ENCODE measurements around the gene AFF1. TPM values are rescaled to one million over a fixed set of nuclear protein-coding genes. Genes with fewer than 3 reads are reported as not detected.
A peak's percentile ranks its signal among the peaks of the same experiment; 100 is the strongest.

Gene AFF1
- total RNA-seq, 3 donors from 2014 or later (not counting 1 experiment from before 2014, with no cell fraction given), result 87.9 to 93.4 (median 91.7) TPM

DNA sequence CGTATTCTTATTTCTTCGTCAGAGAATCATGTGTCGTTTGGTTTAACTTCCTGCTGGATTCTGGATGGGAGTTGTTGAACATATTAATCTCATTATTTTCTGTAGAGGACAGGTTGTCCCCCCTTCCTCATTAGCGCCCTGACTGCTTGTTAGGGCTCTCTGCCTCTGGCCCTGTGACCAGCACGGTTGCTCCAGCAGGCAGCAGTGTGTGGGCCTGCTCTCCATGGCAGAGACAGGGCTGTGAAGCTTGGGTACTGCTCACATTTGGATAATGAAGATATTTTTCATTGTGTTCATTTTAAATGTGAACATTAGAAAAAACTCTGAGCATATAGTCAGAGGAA, 182.9 kb downstream of the AFF1 start:
- Mint-ChIP-seq H3K36me3 (peaks cover 7% of the 10 kb centered on the region), H3K4me1 (peaks cover 18 to 26% of the 10 kb centered on the region in 2 donors), H3K27me3 (ENCODE audit: low read depth in 2 of 2) (no peaks in the 10 kb centered on the region), H3K27ac (no peak overlapping the region), H3K9me3 (no peaks in the 10 kb centered on the region), H3K4me3 (no peak overlapping the region)
- no peak for ATAC-seq
- Histone ChIP-seq H3K4me1 (ENCODE audit: control insufficient read depth, insufficient read depth, low read length) (no peaks in the 10 kb centered on the region), H3K27me3 (ENCODE audit: control insufficient read depth, insufficient read depth, low read length) (no peaks in the 10 kb centered on the region), H3K36me3 (ENCODE audit: control insufficient read depth, insufficient read depth, low read length) (peaks cover 46% of the 10 kb centered on the region), H3K27ac (ENCODE audit: low read length) (no peak overlapping the region), H3K4me3 (ENCODE audit: low read length) (no peak overlapping the region), H3K9me3 (ENCODE audit: control insufficient read depth, insufficient read depth, low read length) (no peaks in the 10 kb centered on the region)
- no peak for DNase-seq
- intact Hi-C loops (cut with micrococcal nuclease), result no loop called here
- 98% methylated on average over 5 of the region's 5 CpGs for WGBS (ENCODE audit: insufficient coverage)
- TF ChIP-seq, protein P1, sequence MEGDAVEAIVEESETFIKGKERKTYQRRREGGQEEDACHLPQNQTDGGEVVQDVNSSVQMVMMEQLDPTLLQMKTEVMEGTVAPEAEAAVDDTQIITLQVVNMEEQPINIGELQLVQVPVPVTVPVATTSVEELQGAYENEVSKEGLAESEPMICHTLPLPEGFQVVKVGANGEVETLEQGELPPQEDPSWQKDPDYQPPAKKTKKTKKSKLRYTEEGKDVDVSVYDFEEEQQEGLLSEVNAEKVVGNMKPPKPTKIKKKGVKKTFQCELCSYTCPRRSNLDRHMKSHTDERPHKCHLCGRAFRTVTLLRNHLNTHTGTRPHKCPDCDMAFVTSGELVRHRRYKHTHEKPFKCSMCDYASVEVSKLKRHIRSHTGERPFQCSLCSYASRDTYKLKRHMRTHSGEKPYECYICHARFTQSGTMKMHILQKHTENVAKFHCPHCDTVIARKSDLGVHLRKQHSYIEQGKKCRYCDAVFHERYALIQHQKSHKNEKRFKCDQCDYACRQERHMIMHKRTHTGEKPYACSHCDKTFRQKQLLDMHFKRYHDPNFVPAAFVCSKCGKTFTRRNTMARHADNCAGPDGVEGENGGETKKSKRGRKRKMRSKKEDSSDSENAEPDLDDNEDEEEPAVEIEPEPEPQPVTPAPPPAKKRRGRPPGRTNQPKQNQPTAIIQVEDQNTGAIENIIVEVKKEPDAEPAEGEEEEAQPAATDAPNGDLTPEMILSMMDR (IDR thresholded peaks at IDR 0.05), result no peak

DNA sequence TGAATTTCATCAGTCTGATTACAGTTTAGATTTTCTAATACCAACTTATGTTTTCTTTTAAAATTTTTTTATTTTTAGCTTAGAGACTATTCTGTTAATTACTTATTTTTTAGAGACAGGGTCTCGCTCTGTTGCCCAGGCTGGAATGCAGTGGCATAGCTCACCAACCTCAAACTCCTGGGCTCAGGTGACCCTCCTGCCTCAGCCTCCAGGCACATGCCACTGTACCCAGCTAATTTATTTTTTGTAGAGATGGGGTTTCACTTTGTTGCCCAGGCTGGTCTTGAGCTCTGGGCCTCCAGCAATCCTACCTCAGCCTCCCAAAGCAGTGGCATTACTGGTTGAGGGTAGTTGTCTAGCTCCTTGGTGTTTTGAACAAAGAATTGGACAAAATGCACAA, 183.6 kb downstream of the AFF1 start:
- whole genome bisulfite sequencing (ENCODE audit: insufficient coverage), result 100% methylated on average over 1 of the region's 1 CpG
- peaks cover 43% of the 10 kb centered on the region for H3K36me3 ChIP-seq (ENCODE audit: control insufficient read depth, insufficient read depth, low read length)
- TF ChIP-seq, protein P1 (IDR thresholded peaks at IDR 0.05), result no peak

DNA sequence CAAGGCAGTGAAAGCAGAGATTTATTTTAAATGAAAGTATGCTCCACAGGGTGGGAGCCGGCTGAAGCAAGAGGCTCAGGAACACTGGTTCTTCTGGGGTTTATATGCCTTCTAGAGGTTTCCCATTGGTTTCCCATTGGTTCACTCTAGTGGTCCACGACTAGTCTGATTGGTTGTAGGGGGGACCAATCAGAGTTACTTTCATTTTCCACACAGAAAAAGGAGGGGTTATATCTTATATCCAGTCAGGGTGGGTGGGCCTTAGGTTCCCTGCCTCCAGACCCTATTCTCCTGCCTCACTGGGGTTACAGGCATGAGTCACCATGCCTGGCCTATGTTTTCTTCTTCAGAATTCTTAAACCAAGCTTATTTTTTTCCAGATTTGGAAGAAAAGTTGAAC, 184.0 kb downstream of the AFF1 start:
- ATAC-seq (peak in 1 of 3 donors; percentile 55), DNase-seq (no peak)
- Histone ChIP-seq H3K36me3 (ENCODE audit: control insufficient read depth, insufficient read depth, low read length) (peaks cover 44% of the 10 kb centered on the region), H3K27ac (ENCODE audit: low read length) (no peak overlapping the region), H3K4me1 (ENCODE audit: control insufficient read depth, insufficient read depth, low read length) (no peaks in the 10 kb centered on the region), H3K9me3 (ENCODE audit: control insufficient read depth, insufficient read depth, low read length) (no peaks in the 10 kb centered on the region), H3K4me3 (ENCODE audit: low read length) (no peak overlapping the region), H3K27me3 (ENCODE audit: control insufficient read depth, insufficient read depth, low read length) (no peaks in the 10 kb centered on the region)
- TF ChIP-seq, protein P1 (IDR thresholded peaks at IDR 0.05), result no peak
- H3K4me3 Mint-ChIP-seq, result no peak overlapping the region
- WGBS (ENCODE audit: insufficient coverage), result 100% methylated on average over 2 of the region's 2 CpGs
- H3K4me1 Mint-ChIP-seq, result peaks cover 20 to 24% of the 10 kb centered on the region in 2 donors
- H3K36me3 Mint-ChIP-seq, result peaks cover 7% of the 10 kb centered on the region
- intact Hi-C loops (cut with micrococcal nuclease), result no loop called here
- peak overlapping the region; percentile 14 to 33 for H3K27ac Mint-ChIP-seq
- H3K27me3 Mint-ChIP-seq (ENCODE audit: low read depth in 2 of 2), result no peaks in the 10 kb centered on the region
- no peaks in the 10 kb centered on the region for H3K9me3 Mint-ChIP-seq

More for the DNA sequence above, 183.6 kb downstream of the AFF1 start:
- Mint-ChIP-seq H3K27me3 (ENCODE audit: low read depth in 2 of 2) (no peaks in the 10 kb centered on the region), H3K36me3 (peaks cover 7% of the 10 kb centered on the region), H3K4me3 (no peak overlapping the region), H3K9me3 (no peaks in the 10 kb centered on the region), H3K27ac (peak overlapping the region; percentile 14 to 33), H3K4me1 (peaks cover 16 to 24% of the 10 kb centered on the region in 2 donors)
- Histone ChIP-seq H3K4me3 (ENCODE audit: low read length) (no peak overlapping the region), H3K27ac (ENCODE audit: low read length) (no peak overlapping the region), H3K9me3 (ENCODE audit: control insufficient read depth, insufficient read depth, low read length) (no peaks in the 10 kb centered on the region), H3K4me1 (ENCODE audit: control insufficient read depth, insufficient read depth, low read length) (no peaks in the 10 kb centered on the region), H3K27me3 (ENCODE audit: control insufficient read depth, insufficient read depth, low read length) (no peaks in the 10 kb centered on the region)
- no peak for DNase-seq
- intact Hi-C loops (cut with micrococcal nuclease), result no loop called here
- no peak for ATAC-seq

DNA sequence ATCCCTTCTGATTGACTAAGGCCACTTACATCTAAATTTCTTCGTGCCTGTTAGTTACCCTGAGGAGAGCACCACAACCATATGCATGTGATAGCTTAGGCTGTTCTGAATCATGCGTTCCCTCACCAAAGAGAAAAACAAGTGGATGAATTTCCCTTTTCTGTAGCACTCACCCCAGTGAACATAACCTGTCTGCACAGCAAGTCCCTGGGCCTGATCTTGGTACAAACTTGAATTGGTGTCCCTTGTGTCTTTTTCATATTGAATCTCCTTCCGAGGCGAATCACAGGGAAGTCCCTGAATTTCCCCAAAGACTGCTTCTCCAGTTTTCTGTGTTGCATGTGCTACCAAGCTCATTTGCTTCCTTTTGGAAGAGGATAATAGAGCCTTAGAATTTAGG, 185.2 kb downstream of the AFF1 start:
- Histone ChIP-seq H3K9me3 (ENCODE audit: control insufficient read depth, insufficient read depth, low read length) (no peaks in the 10 kb centered on the region), H3K27ac (ENCODE audit: low read length) (no peak overlapping the region), H3K4me1 (ENCODE audit: control insufficient read depth, insufficient read depth, low read length) (no peaks in the 10 kb centered on the region), H3K4me3 (ENCODE audit: low read length) (no peak overlapping the region), H3K27me3 (ENCODE audit: control insufficient read depth, insufficient read depth, low read length) (no peaks in the 10 kb centered on the region), H3K36me3 (ENCODE audit: control insufficient read depth, insufficient read depth, low read length) (peaks cover 45% of the 10 kb centered on the region)
- Mint-ChIP-seq H3K27me3 (ENCODE audit: low read depth in 2 of 2) (no peaks in the 10 kb centered on the region), H3K4me1 (peaks cover 24 to 25% of the 10 kb centered on the region in 2 donors), H3K4me3 (no peak overlapping the region), H3K9me3 (no peaks in the 10 kb centered on the region), H3K27ac (peak overlapping the region in 1 of 2 donors; percentile 33), H3K36me3 (peaks cover 12% of the 10 kb centered on the region)
- ATAC-seq (no peak), DNase-seq (no peak)
- intact Hi-C loops (cut with micrococcal nuclease), result no loop called here
- 86% methylated on average over 4 of the region's 4 CpGs for WGBS (ENCODE audit: insufficient coverage)
- TF ChIP-seq, protein P1 (IDR thresholded peaks at IDR 0.05), result no peak

Measured in natural killer cell (primary cell).